Activated gamma-delta T cell treated with Interleukin-2 at 50 U/mL for 16 hours (primary cell): ENCODE measurements around the gene ZNF700.
"Not testable (repeated sequence)": the region's sequence is repeated elsewhere in the genome, so short reads cannot be mapped to it uniquely, and the experiment has no call there.

Source experiments
- DNase-seq: peaks from one replicate; pipeline ENCODE4 v3.0.0-alpha.2; 2020

The ZNF700 gene

DNA sequence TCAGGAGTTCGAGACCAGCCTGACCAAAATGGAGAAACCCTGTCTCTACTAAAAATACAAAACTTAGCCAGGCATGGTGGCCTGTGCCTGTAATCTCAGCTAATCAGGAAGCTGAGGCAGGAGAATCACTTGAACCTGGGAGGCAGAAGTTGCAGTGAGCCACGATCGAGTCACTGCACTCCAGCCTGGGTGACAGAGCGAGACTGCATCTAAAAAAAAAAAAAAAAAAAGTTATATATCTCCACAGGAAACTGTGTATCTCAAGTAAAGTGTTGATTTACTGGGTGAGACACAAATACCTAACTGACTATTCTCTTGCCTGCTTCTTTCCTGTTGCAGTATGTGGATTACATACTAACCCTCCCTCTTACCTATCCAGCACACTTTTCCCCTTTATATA is 67.0 kb downstream of the ZNF700 start:
- DNase-seq = not testable (repeated sequence)

DNA sequence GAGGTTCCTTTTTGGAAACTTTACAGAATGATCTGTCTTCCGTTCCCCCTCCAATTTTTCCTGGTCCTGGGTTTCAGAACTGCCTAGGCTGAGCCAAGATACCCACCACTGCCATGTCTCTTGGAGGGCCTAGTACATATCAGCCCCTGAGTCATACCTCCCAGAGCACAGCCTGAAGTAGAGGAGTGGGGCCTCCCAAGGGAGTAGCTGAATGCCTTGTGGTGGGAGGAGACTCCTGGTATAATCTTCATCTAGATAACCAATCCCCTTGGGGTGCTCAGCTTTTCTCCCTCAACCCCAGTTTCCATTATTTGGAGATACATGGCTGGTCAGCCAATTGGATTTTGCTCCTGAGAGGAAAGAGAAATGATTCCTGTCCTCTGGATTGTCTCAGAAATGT is 70.3 kb downstream of the ZNF700 start:
- DNase-seq = no peak
